K562 (cell line): Measurements from ENCODE around the gene LRIT1. TPM values are rescaled to one million over a fixed set of nuclear protein-coding genes. Genes with fewer than 3 reads are reported as not detected.
A peak's percentile ranks its signal among the peaks of the same experiment; 100 is the strongest.

ENCODE experiments used
- ARHGAP35 ChIP-seq: fragments of 450-650 bp; IDR thresholded peaks from 2 replicates; pipeline ENCODE4 v1.6.1; 2018; ENCODE audit not compliant: partially characterized antibody
- CBFB ChIP-seq: sonication (generic); formaldehyde crosslinking; IDR thresholded peaks from 2 replicates; pipeline ENCODE4 v1.4.0; 2020; ENCODE audit warnings: mild to moderate bottlenecking, missing genetic modification reagents
- CGGBP1 ChIP-seq: fragments of 250-450 bp; sonication (Bioruptor Pico); IDR thresholded peaks from 2 replicates; pipeline ENCODE4 v1.9.0; 2021; ENCODE audit warnings: mild to moderate bottlenecking
- CTBP1 ChIP-seq: fragments of 450-650 bp; IDR thresholded peaks from 2 replicates; pipeline ENCODE4 v1.6.1; 2016; ENCODE audit warnings: borderline replicate concordance
- DPF2 ChIP-seq: fragments of 450-650 bp; IDR thresholded peaks from 2 replicates; pipeline ENCODE4 v1.6.1; 2016
- EHMT2 ChIP-seq: fragments of 450-650 bp; IDR thresholded peaks from 2 replicates; pipeline ENCODE4 v1.6.1; 2018; ENCODE audit warnings: antibody characterized with exemption
- FOXK2 ChIP-seq, 2 experiments: fragments of 450-650 bp; IDR thresholded peaks in 1 of 2; conservative IDR thresholded peaks in 1 of 2; 2 replicates each; pipeline ENCODE4 v1.6.1; 2016; ENCODE audit warnings: low read depth in 2 of 2, mild to moderate bottlenecking in 1 of 2
- MLX ChIP-seq, 2 experiments: fragments of 450-650 bp in 1 of 2; sonication (generic) in 1 of 2; formaldehyde crosslinking; conservative IDR thresholded peaks; 2 replicates each; pipeline versions ENCODE4 v1.4.0 to v1.8.1; 2020 to 2022; ENCODE audit warnings: mild to moderate bottlenecking in 1 of 2, missing genetic modification reagents in 1 of 2
- NRF1 ChIP-seq, 2 experiments: fragments of 450-650 bp; IDR thresholded peaks in 1 of 2; conservative IDR thresholded peaks in 1 of 2; 2 replicates each; pipeline ENCODE4 v1.6.1; 2014; ENCODE audit warnings: mild to moderate bottlenecking in 2 of 2
- RAD21 ChIP-seq, 2 experiments: fragments of 250-450 bp in 1 of 2; fragments of 450-650 bp in 1 of 2; sonication (Bioruptor Pico) in 1 of 2; formaldehyde crosslinking in 1 of 2; IDR thresholded peaks in 1 of 2; conservative IDR thresholded peaks in 1 of 2; 2 replicates each; pipeline versions ENCODE4 v1.4.0 to v1.8.0; 2020 to 2022; ENCODE audit warnings: mild to moderate bottlenecking in 2 of 2, moderate library complexity in 1 of 2
- REST ChIP-seq, 2 experiments: fragments of 450-650 bp; formaldehyde crosslinking in 1 of 2; IDR thresholded peaks; 2 replicates each; pipeline versions ENCODE4 v1.4.0 to v1.6.1; 2014 to 2020; ENCODE audit warnings: mild to moderate bottlenecking in 2 of 2, borderline replicate concordance in 1 of 2, low read depth in 1 of 2
- SMARCA5 ChIP-seq: fragments of 450-650 bp; IDR thresholded peaks from 2 replicates; pipeline ENCODE4 v1.6.1; 2016
- YBX1 ChIP-seq: fragments of 450-650 bp; IDR thresholded peaks from 2 replicates; pipeline ENCODE4 v1.7.1; 2016; ENCODE audit warnings: mild to moderate bottlenecking
- ZBED1 ChIP-seq: IDR thresholded peaks from 2 replicates; pipeline ENCODE4 v1.6.1; 2014
- ZNF398 ChIP-seq: fragments of 250-450 bp; sonication (Bioruptor Pico); IDR thresholded peaks from 2 replicates; pipeline ENCODE4 v1.8.0; 2021; ENCODE audit warnings: moderate library complexity, mild to moderate bottlenecking, inconsistent platforms
- polyA plus RNA-seq, 8 experiments: library from polyadenylated mRNA; depleted of rRNA in 4 of 8; stranded (reverse) in 5 of 8; unstranded in 3 of 8; fragments of >200 nt; fragmentation: Nextera tagmentation in 2 of 8; fragmentation: Illumina TruSeq in 1 of 8; extraction: Ambion mirVana in 2 of 8; extraction: Trizol in 1 of 8; gene quantifications; 2 replicates each; pipeline versions ENCODE4 v1.2.1 to v1.2.3, GENCODE V29; 2011 to 2014; ENCODE audit warnings: inconsistent platforms in 1 of 8, missing spikeins in 1 of 8
- total RNA-seq, 7 experiments: library from RNA; depleted of rRNA in 6 of 7; stranded (reverse); fragments of >200 nt in 6 of 7; fragmentation: Illumina TruSeq in 2 of 7; extraction: Trizol in 2 of 7; gene quantifications; 2 replicates each; pipeline versions ENCODE4 v1.2.1 to v1.2.3, GENCODE V29; 2011 to 2021; ENCODE audit warnings: low replicate concordance in 1 of 7

Gene LRIT1
- total and polyA plus RNA-seq, 9 of the 15 experiments (the other 6 are each of a cell fraction or from before 2014, with no cell fraction given): not detected

- TF ChIP-seq ZNF398: no peak
- peak; percentile 59; the same call in 1 of the 2 replicates for TF ChIP-seq CTBP1
- no peak for TF ChIP-seq MLX (CRISPR knock-in tag; conservative IDR thresholded peaks at IDR 0.05)
- TF ChIP-seq EHMT2: peak; percentile 34; the same call in 1 of the 2 replicates
- TF ChIP-seq CGGBP1 (CRISPR knock-in tag): no peak
- TF ChIP-seq CBFB: no peak
- no peak for TF ChIP-seq DPF2
- no peak for TF ChIP-seq YBX1
- TF ChIP-seq NRF1 (conservative IDR thresholded peaks at IDR 0.05 in 1 of 2, IDR thresholded peaks at IDR 0.05 in 1 of 2): 0 out of 4 replicates have a peak, but pooled peaks of 1 of the 2 experiments have one; percentile 27
- no peak for TF ChIP-seq ARHGAP35
- peak; percentile 72 to 91 for TF ChIP-seq RAD21 (CRISPR knock-in tag; conservative IDR thresholded peaks at IDR 0.05 in 1 of 2, IDR thresholded peaks at IDR 0.05 in 1 of 2)
- 0 out of 2 replicates have a peak, but pooled peaks have one; percentile 46 for TF ChIP-seq SMARCA5
- TF ChIP-seq REST (IDR thresholded peaks at IDR 0.05; ENCODE audit: borderline replicate concordance): peak; percentile 76
- TF ChIP-seq REST (CRISPR knock-in tag; IDR thresholded peaks at IDR 0.05; ENCODE audit: low read depth): no peak
- TF ChIP-seq FOXK2 (conservative IDR thresholded peaks at IDR 0.05 in 1 of 2, IDR thresholded peaks at IDR 0.05 in 1 of 2; ENCODE audit: low read depth in 2 of 2): peak; percentile 45 to 80; a peak in 3 of 4 replicates
- no peak for TF ChIP-seq ZBED1
Observed at GRCh38 chr10:84205049-84205852, 36.1 kb downstream of the LRIT1 start (continued).
